Measurements from ENCODE around the gene EVX2. TPM values are rescaled to one million over a fixed set of nuclear protein-coding genes. Genes with fewer than 3 reads are reported as not detected.

The EVX2 gene
- total and polyA plus RNA-seq, 9 of the 15 experiments (the other 6 are each of a cell fraction or from before 2014, with no cell fraction given): not detected

DNA sequence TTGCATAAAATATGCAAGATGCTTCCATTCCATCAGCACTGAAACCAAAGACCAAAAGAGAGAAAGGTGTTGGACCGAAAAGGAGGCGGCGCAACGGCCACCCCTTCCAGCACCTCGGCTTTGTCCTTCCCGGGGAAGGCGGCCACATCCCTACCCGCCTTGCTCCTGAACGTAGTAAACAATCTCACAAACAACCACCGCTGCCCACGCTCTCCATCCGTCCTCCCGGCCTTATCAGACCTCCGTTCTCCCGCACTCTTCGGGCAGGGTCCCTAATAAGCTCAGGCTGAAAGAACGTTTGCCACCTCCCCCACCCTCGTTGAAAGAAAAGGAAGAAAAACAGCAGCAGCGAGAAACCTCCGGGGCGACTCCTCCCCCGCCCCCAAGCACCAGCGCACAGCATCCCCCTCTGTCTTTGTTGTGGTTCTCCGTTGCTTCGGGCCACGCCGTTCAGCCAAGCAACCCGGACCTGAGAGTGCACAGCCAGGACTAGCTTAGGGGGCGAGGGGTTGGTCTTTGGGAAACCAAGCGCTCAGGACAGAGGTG is 4.4 kb downstream of the EVX2 start (continued):
- no peak for TF ChIP-seq CREB5 (CRISPR knock-in tag; IDR thresholded peaks at IDR 0.05)
- TF ChIP-seq RNF2 (IDR thresholded peaks at IDR 0.05): 0 out of 2 replicates have a peak, but pooled peaks have one; percentile 47

- H3K4me1 ChIP-seq (replicated peaks in 1 of 2; ENCODE audit: control insufficient read depth in 2 of 2, insufficient read depth in 2 of 2, low read length in 2 of 2): peaks cover 3 to 29% of the 10 kb centered on the region in 2 experiments; a peak in 3 of 5 replicates
- TF ChIP-seq NRF1 (conservative IDR thresholded peaks at IDR 0.05 in 1 of 2, IDR thresholded peaks at IDR 0.05 in 1 of 2) (peak in 1 of 2 experiments; percentile 38; a peak in 1 of 4 replicates), SRSF1 (IDR thresholded peaks at IDR 0.05; ENCODE audit: low read depth, low read length) (no peak), CBX8 (IDR thresholded peaks at IDR 0.05; ENCODE audit: borderline replicate concordance, extremely low read depth, low read depth, low read length, poor library complexity, severe bottlenecking) (peak; percentile 48)
- H3K4me3 ChIP-seq: peak overlapping the region; percentile 52; the same call in 1 of the 2 replicates
- H3K4me2 ChIP-seq (ENCODE audit: insufficient read depth, low read length): peak overlapping the region; percentile 84
- no peaks in the 10 kb centered on the region for H3K9me1 ChIP-seq (ENCODE audit: control insufficient read depth, insufficient read depth, low read length)
- DNase-seq (ENCODE audit: extremely low read depth in 1 of 4, low spot score in 3 of 4) (no peak), FAIRE-seq (no peak), ATAC-seq (no peak)
- H3K9me3 ChIP-seq (replicated peaks; ENCODE audit: control insufficient read depth, insufficient read depth, low read depth, low read length): peaks cover 10% of the 10 kb centered on the region
- CTCF ChIA-PET (ENCODE audit: low intra/inter-chr PET ratio): interaction anchor here (0.8 to 3.8 kb wide), 3 partner anchors 97 to 388 kb away, joined by 4 to 36 read pairs (median 4); no protein-coding TSS in a partner anchor
- 10% methylated on average over 25 of the region's 25 CpGs for WGBS (ENCODE audit: insufficient coverage, low coverage, missing lambda C conversion rate)
- no peak overlapping the region for H3K27ac ChIP-seq (ENCODE audit: extremely low read depth, low read depth, low read length)
- intact Hi-C loops (cut with micrococcal nuclease): loop anchor here (1.0 to 10.0 kb wide), 3 partner anchors 114 to 388 kb away; no protein-coding TSS in a partner anchor
- peak overlapping the region; percentile 79 for H2AFZ ChIP-seq (ENCODE audit: low read depth, low read length)
- H3K27me3 ChIP-seq (ENCODE audit: control insufficient read depth in 2 of 2, insufficient read depth in 2 of 2, low read length in 2 of 2): peaks cover 41 to 66% of the 10 kb centered on the region in 2 experiments
- no peaks in the 10 kb centered on the region for H4K20me1 ChIP-seq (replicated peaks; ENCODE audit: control insufficient read depth, insufficient read depth, low read length)
- in situ Hi-C loops (cut with MboI): loop anchor here (10.0 to 25.0 kb wide), 2 partner anchors 394 to 1041 kb away; no protein-coding TSS in a partner anchor
- no peaks in the 10 kb centered on the region for H3K79me2 ChIP-seq (ENCODE audit: control insufficient read depth, insufficient read depth, low read length)
- POLR2A ChIA-PET: interaction anchor here (0.6 to 1.0 kb wide), 4 partner anchors 76 to 910 kb away, joined by 3 to 4 read pairs (median 3); partner anchors contain the start of gene LNPK
- no peaks in the 10 kb centered on the region for H3K36me3 ChIP-seq (ENCODE audit: control insufficient read depth, insufficient read depth, low read length)
- no TSS peak for BruUV-seq (replicated peaks)
- peak overlapping the region in 1 of 2 experiments; percentile 89; a peak in 1 of 4 replicates for H3K9ac ChIP-seq (ENCODE audit: insufficient read depth in 1 of 2, low read depth in 2 of 2, low read length in 2 of 2)
Measured at GRCh38 chr2:176078541-176079284, 5.0 kb downstream of the EVX2 start.
